ENCODE measurements around the gene ZNF865.
A peak's percentile ranks its signal among the peaks of the same experiment; 100 is the strongest.

The ZNF865 gene

DNA sequence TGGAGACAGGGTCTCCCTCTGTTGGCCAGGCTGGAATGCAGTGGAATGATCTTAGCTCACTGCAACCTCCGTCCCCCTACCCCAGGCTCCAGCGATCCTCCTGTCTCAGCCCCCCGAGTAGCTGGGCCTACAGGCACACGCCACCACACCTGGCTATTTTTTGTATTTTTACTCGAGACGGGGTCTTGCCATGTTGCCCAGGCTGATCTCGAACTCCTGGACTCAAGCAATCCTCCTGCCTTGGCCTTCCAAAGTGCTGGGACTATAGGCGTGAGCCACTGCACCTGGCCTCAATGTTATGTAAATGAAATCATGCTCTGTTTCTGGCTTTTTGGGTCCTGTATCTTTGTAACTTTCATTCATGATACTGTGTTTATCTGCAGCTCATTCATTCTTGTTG, 16.7 kb upstream of the ZNF865 start:
- no peak for DNase-seq

DNA sequence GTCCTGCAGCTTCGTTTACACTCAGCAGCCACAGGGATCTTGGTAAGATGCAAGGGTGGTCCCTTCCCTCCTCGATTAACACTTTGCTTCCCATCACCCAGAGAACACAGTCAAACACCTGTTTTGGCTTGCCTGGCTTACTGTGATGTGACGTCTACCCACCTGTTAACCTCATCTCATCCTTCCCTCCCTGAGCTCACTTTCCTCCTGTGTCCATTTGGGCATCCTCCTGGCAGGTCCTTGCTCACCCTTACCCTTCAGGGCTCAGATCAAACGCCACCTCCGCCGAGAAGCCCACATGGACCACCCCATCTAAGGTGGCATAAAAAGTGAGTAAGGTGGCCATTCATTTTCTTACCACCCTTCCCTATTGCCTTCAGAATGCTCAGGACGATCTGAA, 15.3 kb upstream of the ZNF865 start:
- DNase-seq, result no peak

DNA sequence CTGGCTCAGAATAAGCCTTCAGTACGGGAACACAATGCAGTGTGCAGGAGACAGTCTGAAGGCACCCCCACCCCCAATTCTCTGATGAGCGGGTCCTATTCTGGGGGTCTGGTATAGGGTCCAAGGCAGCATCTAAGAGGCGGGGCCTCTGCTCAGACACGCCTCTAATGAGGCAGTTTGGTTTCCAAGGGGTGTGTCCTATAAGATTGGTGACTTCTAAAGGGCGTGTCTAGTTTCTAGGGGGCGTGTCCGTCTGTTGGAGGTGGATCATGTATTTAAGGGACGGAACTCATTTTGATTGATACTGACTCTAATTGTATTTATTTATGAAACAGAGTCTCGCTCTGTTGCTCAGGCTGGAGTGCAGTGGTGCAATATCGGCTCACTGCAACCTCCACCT, 14.8 kb upstream of the ZNF865 start:
- no peak for DNase-seq

DNA sequence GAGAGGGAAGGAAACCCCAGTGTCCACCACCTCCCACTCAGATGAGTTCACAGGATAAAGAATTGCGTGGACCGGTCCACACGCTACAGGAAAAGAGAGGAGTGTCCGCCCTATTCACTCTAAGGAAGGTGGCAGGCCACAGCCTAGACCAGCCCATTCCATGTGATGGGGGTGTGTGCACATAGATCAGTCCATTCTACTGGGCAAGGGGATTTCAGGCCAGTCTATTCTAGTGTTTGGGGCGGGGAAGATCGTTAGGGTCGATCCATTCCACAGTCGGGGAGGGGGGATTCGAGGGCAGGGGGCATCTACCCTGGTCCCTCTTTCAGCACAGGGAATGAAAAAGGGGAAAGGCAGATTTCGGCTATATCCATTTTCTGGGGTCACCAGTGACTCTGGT, 13.9 kb upstream of the ZNF865 start:
- no peak for DNase-seq

DNA sequence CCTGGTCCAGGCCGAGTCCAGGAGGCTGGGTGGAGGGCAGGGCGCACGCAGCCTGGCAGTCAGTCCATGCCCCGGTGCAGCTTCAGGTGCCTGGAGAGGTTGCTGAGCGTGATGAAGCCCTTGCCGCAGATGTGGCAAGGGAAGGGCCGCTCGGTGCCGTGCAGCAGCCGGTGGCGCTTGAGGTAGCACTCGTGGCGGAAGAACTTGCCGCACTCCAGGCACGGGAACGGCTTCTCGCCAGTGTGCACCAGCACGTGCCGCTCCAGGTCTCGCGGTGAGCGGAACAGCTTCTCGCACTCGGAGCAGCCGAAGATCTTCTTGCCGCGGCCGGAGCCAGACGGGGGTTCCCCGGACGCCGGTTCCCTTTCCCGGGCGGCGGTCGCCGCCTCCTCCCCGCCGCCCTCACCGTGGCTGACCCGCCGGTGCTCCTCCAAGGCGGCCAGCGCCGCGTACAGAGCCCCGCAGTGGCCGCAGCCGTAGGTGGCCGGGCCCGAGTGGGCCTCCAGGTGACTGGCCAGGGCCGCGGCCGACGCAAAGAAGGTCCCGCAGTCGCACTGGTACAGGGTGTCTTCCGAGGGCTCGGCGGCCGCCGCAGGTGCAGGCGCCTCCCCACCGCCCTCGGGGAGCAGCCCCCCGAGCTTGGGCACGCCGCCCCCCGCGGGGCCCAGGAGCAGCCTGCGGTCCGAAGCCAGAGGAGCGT, 12.9 kb upstream of the ZNF865 start:
- DNase-seq, result no peak

DNA sequence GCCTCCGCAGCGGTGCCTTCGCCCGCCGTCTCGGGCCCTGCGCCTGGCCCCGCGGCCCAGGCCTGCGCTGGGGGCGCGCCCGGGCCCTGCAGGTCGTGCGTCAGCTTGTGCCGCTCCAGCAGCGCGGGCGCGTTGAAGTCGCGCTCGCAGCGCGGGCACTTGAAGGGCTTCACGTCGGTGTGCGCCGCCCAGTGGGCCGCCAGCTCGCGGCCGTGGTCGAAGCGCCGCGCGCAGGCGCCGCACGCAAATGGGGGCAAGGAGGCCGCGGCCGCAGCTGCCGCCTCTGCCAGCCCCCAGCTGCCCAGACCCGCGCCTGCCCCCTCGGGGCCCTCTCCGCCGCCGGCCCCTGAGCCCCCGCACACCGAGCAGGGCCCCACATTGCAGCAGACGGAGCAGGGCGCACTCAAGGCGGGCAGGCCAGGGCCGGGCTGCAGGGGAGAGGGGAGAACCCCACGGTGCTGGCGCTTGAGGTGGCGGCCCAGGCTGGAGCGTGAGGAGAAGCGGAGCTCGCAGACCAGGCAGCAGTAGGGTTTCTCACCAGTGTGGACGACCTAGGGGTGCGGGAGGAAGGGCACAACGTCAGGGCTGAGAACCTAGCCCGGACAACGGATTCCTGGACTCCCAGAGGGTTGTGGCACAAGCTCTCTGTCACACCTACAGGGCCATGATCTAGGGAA, 12.2 kb upstream of the ZNF865 start:
- no peak for DNase-seq

DNA sequence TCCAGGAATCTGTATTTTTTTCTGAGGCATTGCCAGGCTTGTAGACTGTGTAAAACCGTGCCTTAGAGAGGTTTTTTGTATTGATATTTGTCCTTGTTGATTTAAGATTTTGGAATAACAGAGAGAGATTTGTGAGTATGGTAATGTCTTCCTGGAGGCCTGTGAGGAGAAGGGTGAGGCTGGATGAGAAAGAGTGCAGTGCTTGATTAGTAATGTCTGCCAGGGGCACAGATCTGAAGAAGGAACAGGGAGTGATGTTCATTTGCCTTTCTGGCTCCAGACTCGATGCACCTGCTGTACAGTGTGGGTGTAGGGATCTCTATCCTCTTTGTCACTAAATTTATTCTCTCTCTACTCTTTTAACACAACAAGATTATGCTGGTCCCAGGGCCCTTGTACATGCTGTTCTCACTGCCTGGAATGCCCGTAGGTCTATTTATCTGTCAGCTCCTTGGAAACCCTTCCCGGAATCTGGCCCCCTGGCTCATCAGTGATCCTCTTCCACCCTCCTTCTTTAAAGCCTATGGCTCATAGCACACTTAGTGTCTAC, 10.4 kb upstream of the ZNF865 start:
- no peak for DNase-seq

DNA sequence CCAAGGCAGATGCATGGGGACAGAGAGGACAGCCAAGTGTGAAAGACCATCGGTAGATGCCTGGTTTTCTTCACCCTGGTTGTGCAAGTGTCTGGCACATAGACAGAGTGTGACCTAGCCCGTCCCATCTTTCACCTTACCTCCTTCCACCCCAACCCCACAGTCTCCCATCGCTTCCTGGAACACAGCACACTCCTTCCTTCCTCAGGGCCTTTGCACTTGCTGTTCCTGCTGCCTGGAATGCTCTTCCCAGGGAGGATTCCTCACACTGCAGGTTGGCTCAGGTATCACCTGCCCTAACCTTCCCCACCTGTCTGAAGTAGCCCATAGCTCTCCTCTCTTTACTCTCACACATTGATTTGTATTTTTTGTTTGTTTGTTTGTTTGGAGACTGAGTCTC, 9.1 kb upstream of the ZNF865 start:
- no peak for DNase-seq

DNA sequence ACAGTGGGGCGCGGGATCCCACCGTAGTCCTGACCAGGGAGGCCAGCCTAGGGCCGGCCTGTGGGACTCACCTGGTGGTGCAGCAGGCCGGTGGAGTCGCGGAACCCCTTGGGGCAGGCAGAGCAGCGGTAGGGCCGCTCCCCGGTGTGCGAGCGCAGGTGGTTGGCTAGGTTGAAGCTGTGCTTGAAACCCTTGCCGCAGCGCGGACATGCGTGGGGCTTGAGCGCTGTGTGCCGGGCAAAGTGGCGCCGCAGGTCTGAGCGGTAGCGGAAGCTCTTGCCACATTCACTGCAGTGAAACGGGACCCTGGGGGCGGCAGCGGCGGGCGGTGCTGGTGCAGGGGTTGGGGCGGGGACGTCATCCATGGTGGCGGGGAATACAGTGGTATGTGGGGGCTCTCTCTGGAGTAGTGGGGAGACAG, 7.9 kb upstream of the ZNF865 start:
- DNase-seq, result no peak

DNA sequence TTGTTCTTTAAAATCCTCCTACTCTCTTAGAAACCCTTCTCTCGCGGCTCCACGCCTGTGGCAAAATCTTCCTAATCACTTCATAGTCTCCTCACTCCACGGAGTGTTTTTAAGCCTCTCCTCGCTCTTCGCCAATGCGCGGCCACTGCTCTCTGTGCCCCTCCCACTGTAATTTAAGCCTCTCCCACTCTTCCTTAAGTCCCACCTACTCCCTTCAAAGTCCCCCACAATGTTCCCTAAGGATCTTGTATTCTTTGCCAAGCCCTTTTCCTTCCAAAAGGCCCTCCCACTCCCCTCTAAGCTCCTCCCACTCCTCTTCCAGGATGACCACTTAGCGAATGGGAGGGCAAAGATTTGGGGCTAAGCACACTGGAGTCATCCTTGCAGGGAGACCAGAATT, 7.4 kb upstream of the ZNF865 start:
- DNase-seq, result no peak

DNA sequence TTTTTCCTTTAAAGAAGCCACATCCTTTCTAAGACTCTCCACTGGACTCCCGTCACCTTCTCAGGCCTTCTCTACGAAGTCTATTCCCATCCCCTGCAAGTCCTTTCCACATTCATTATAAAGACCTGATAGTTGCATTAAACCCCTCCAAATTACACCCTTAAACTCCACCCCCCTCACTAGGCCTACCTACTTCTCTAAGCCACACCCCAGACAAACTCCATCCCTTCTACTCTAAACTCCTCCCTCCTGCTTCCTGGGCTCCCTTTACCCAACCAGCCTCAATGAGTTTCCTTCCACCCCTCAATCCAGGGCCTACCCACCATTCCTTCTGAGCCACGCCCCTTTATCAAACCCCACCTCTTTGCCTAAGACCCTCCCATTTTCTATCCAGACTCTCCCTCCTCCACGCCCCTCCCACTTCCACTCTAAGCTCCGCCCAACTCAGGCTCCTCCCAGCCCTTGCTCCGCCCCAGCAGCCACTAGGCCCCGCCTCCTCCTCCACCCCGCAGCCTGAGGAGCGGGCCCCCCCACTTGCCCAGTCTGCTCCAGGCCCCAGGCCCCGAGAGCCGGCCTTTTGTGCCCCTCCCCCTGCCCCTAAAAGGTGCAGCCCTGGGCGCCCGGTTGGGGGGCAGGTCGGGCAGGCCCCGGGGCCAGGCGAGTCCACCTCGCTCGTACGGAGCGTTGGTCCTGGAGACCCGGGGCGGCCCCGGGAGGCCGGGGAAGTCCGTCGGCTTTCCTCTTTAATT, 6.6 kb upstream of the ZNF865 start:
- peak; percentile 30 for DNase-seq

DNA sequence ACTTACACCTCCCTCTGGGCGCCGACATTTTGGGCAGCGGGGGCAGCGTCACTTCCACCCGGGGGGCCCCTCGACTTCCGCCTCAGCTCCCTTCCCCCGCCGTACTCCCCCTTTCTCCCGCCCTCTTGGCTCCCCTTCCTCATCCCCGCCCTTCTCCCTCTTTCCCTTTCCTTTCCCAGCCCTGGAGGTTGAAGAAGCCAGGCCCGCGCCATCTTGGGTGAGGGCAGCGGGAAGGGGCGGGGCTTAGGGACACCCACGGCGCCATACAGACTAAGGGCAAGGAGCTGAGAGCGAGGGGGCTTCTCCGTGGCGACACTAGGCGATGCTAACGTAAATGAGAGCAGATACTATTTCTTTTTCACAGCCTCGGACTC, 6.0 kb upstream of the ZNF865 start, which contains the start of gene FIZ1:
Gene FIZ1, minus strand, starts transcription at position 50 of the 374 bp plus-strand sequence. CDS start 1,652 bp downstream, outside the sequence.
- DNase-seq, result peak; percentile 89

DNA sequence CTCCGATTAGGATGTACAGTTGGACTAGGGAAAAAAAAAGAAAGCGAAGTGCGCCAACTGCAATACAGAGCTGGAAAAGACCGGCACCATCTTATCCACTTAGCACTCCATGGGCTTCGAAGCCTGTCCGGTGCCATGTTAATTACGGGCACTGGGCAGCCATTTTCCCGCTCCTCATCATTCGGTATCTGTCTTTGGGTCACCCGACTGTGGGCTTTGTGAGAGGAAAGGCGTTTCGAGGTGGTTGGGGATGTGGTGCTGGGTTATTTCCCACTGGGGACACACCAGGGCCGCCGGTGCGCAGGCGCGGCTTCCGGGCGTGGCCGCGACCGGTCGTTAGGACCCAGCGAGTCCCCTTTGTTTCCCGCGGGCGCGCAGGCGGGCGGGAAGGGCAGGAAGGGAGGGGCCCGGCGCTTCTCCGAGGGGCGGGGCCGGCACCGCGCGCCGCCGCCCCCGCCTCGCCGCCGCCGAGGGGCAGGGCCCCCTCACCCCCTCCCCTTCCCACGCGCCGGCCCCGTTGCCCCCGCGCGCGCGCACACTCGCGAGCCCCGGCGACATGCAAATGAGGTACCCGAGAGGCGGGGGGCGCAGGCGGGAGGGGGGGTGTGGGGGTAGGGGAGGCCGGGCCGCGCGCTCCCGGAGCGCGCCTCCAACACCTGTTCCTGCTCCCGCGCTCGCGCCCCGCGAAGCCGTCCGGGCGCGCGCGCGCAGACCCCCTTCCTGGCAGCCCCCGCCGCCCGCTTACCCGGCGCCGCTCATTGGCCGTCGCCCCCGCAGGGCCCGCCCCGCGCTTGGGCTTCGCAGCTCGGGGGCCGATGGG, 5.4 kb upstream of the ZNF865 start, which contains the start of gene ZNF524:
Gene ZNF524, plus strand, starts transcription at position 447 of the 820 bp plus-strand sequence. CDS start 1,825 bp downstream, outside the sequence.
- DNase-seq, result peak; percentile 89

DNA sequence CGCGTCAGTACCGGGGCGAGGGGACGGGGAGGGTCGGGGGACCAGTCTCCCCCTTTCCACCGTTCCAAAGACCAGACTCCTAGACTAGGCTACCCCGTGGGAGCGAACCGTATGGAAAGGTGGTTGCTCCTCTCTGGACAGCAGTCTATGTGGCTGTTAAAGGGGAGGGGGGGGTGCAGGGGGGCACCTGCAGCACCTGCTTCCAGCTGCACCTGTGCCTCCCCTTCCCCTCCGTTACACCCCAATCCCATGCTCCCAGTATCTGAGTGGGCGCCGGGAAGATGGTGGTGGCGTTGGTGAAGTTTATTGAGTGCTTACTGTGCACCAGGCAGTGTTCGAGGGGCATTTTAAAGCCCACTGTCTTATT, 4.8 kb upstream of the ZNF865 start:
- DNase-seq, result no peak

DNA sequence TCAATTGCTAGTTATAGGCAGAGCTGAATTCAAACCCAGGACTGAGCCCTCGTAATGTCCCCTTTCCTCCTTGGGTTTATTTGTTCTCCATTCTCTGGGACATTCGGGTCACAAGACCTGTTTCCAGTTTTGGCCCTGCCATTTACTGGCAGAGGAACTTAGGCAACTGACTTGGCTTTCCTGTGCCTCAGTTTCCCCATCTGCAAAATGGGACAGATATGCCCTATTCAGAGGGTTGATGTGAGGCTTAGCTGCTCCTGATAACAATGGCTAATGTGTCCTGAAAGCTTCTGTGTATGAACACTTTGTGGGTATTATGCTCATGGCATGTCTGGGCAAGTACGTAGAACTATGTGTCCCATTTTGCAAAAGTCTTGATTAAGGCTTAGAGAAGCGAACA, 4.4 kb upstream of the ZNF865 start:
- DNase-seq, result no peak

DNA sequence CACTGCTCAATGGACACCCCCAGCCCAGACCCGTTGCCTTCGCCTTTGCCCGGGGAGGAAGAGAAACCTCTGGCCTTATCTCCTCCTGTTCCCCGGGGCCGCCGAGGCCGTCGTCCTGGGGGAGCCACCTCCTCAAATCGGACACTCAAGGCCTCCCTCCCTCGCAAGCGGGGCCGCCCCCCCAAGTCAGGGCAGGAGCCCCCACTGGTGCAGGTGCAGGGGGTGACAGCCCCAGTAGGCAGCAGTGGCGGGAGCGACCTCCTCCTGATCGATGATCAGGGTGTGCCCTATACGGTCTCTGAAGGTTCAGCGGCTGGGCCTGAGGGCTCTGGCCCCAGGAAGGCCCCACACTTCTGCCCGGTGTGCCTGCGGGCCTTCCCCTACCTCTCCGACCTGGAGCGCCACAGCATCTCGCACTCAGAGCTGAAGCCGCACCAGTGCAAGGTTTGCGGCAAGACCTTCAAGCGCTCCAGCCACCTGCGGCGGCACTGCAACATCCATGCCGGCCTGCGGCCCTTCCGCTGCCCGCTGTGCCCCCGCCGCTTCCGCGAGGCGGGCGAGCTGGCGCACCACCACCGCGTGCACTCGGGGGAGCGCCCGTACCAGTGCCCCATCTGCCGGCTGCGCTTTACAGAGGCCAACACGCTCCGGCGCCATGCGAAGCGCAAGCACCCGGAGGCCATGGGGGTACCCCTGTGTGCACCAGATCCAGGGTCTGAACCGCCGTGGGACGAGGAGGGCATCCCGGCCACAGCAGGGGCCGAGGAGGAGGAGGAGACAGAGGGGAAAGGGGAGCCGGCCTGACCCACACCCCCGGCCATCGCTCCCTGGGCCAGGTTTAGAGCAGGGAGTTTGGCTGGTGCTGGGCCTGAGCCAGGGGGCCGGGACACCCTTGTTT, 3.1 kb upstream of the ZNF865 start:
- no peak for DNase-seq

DNA sequence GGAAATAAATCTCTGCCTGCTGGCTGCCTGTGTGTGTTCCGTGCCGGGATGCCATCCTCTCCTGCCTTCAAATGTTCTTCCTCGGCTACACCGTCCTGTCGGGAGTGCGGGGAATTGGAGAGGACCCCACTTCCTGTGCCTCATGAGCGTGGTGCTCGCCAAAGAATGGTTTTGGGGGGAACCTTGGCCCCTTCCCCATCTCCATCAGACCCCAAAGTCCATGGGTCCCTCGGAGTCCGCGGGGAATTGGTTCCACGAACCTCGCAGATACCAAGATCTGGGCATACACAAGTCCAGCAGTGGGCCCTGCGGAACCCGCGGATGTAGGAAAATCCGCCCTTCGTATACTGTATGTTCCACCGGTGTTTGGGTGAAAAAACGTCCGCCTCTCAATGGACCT, 2.3 kb upstream of the ZNF865 start:
- no peak for DNase-seq

DNA sequence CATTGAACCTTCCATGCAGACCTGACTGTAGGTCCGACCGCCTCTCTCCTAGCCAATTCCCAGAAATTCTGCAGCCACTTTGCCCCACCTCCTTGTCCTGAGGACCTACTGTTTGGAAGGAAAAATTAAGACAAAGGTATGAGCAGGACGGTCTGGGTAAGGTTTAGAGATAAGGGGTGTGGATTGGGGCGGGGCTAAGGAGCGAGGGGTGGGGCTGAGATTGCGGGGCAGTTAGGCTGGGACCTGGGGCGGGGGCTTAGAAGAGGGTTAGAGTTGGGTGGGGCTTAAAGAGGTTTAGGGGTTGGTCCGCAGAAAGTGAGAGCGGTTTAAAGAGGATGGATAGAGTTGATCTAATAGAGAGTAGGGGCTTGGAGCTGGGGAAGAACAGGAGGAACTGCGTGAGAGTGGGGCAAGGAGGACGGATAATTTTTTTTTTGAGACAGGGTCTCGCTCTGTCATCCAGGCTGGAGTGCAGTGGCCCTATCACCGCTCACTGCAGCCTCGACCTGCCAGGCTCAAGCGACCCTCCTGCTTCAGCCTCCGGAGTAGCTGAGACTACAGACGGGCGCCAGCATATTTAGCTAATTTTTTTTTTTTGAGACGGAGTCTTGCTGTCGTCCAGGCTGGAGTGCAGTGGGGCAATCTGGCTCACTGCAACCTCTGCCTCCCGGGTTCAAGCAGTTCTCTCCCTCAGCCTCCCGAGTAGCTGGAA, 1.7 kb upstream of the ZNF865 start:
- no peak for DNase-seq

DNA sequence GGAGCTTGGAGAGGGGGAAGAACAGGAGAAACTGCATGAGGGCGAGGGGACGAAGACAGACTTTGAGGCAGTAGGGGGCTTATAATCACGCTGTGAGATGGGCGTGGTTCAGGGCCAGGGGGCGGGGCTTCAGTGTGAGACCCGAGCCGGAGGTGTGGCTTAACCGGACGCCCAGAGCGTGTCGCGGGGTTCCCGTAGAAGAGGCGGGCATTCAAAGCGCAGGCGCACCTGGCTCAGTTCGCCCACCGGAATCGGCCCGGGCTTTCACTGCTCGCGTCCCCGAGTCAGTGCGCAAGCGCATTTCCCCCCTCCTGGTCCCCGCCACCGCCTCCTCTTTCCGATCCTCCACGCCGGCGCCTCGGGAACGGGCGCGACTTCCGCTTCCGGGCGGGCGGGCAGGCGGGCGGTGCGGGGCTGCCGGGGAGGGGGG, 225 bp upstream of the ZNF865 start:
- peak; percentile 95 for DNase-seq

DNA sequence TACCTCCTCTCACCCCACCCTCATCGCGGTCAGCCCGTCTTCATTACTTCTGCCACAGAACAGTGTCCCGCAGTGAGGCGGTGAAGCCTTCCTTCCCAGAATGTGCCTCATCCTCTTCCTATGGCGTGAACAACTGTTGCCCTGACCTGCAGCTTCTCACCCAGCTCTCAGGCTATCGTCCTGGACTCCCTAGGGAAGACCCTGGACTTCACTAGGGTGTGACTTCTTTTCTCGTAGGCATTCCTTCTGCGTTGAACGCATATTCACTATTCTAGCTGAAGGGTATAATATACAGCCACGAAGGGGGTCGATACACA, 982 bp downstream of the ZNF865 start:
- DNase-seq, result no peak

DNA sequence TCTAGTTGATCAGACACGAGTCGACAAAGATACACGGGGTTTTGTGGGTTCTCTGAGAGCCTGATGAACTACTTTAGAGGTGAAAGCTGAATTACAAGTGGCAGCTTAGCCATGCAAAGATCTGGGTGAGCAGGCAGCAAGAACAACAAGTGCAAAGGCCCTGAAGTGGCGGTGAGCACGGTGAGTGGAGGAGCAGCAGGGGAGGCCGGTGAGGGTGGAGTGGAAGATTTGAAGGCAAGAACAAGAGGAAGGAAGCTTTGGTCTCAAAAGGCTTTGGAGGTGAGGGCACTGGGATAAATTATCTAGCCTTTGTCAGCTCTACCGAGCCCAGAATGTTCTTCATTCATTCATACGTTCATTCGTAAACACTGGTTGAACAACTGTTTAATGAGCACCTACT, 1.4 kb downstream of the ZNF865 start:
- no peak for DNase-seq

Measured in NCI-H2081 treated with DMSO at 0.1 percent for 48 hours (cell line).